Activated T-helper 17 cell treated with anti-CD3 and anti-CD28 coated beads, Interleukin-2, amount 50 U/mL, for 72 hours (primary cell): ENCODE data around the gene USP40. TPM values are rescaled to one million over a fixed set of nuclear protein-coding genes. Genes with fewer than 3 reads are reported as not detected.
A peak's percentile ranks its signal among the peaks of the same experiment; 100 is the strongest.

ENCODE experiments used
- ATAC-seq: fragments of 150-1000 bp; cut with Tn5 transposase; replicated peaks from 2 replicates; pipeline ENCODE4 v1.10.0; 2021; ENCODE audit warnings: mild to moderate bottlenecking, moderate library complexity
- H3K27ac Mint-ChIP-seq: one replicate; pipeline ENCODE4 v1.8.0; 2022; ENCODE audit warnings: mixed read lengths
- H3K27me3 Mint-ChIP-seq: one replicate; pipeline ENCODE4 v1.8.0; 2022; ENCODE audit warnings: mixed read lengths
- H3K36me3 Mint-ChIP-seq: one replicate; pipeline ENCODE4 v1.8.0; 2022; ENCODE audit warnings: low read depth, mild to moderate bottlenecking, mixed read lengths
- H3K4me1 Mint-ChIP-seq: one replicate; pipeline ENCODE4 v1.8.0; 2022; ENCODE audit warnings: mixed read lengths
- H3K4me3 Mint-ChIP-seq: one replicate; pipeline ENCODE4 v1.8.0; 2022; ENCODE audit warnings: mild to moderate bottlenecking, mixed read lengths
- H3K9me3 Mint-ChIP-seq: one replicate; pipeline ENCODE4 v1.8.0; 2022; ENCODE audit warnings: mixed read lengths
- total RNA-seq, 2 donors: library from RNA; stranded (reverse); gene quantifications; one replicate each; pipeline ENCODE4 v1.2.3, GENCODE V29; 2022

Gene USP40
- total RNA-seq, 2 donors from 2014 or later: 11.3 to 13.5 TPM

GRCh38 chr2:233531955-233532354 is 34.6 kb downstream of the USP40 start:
- no peaks in the 10 kb centered on the region for H3K4me1 Mint-ChIP-seq
- H3K27me3 Mint-ChIP-seq: no peaks in the 10 kb centered on the region
- H3K27ac Mint-ChIP-seq: no peak overlapping the region
- ATAC-seq: no peak
- H3K9me3 Mint-ChIP-seq: no peaks in the 10 kb centered on the region
- H3K36me3 Mint-ChIP-seq: peaks cover 22% of the 10 kb centered on the region
- no peak overlapping the region for H3K4me3 Mint-ChIP-seq

GRCh38 chr2:233530381-233530780 is 36.2 kb downstream of the USP40 start:
- no peak overlapping the region for H3K27ac Mint-ChIP-seq
- H3K36me3 Mint-ChIP-seq: peaks cover 21% of the 10 kb centered on the region
- H3K4me3 Mint-ChIP-seq: no peak overlapping the region
- no peaks in the 10 kb centered on the region for H3K27me3 Mint-ChIP-seq
- no peaks in the 10 kb centered on the region for H3K4me1 Mint-ChIP-seq
- H3K9me3 Mint-ChIP-seq: no peaks in the 10 kb centered on the region
- ATAC-seq: no peak

- Mint-ChIP-seq H3K4me1 (no peaks in the 10 kb centered on the region), H3K27ac (no peak overlapping the region), H3K36me3 (peaks cover 20% of the 10 kb centered on the region), H3K9me3 (no peaks in the 10 kb centered on the region), H3K27me3 (no peaks in the 10 kb centered on the region), H3K4me3 (no peak overlapping the region)
- ATAC-seq: no peak
These were observed 38.4 kb downstream of the USP40 start for GRCh38 chr2:233528182-233528581.

GRCh38 chr2:233525791-233526190 is 40.8 kb downstream of the USP40 start:
- Mint-ChIP-seq H3K36me3 (peaks cover 34% of the 10 kb centered on the region), H3K27ac (no peak overlapping the region), H3K4me1 (no peaks in the 10 kb centered on the region), H3K4me3 (no peak overlapping the region), H3K9me3 (no peaks in the 10 kb centered on the region), H3K27me3 (no peaks in the 10 kb centered on the region)
- ATAC-seq: no peak

GRCh38 chr2:233519787-233520611 is 46.6 kb downstream of the USP40 start:
- Mint-ChIP-seq H3K9me3 (no peaks in the 10 kb centered on the region), H3K4me1 (no peaks in the 10 kb centered on the region), H3K27ac (no peak overlapping the region), H3K4me3 (no peak overlapping the region), H3K36me3 (peaks cover 39% of the 10 kb centered on the region), H3K27me3 (no peaks in the 10 kb centered on the region)
- ATAC-seq: peak; percentile 32

GRCh38 chr2:233513953-233514655 is 52.5 kb downstream of the USP40 start:
- ATAC-seq: no peak
- Mint-ChIP-seq H3K4me1 (no peaks in the 10 kb centered on the region), H3K4me3 (no peak overlapping the region), H3K27ac (no peak overlapping the region), H3K9me3 (no peaks in the 10 kb centered on the region), H3K27me3 (no peaks in the 10 kb centered on the region), H3K36me3 (peaks cover 9% of the 10 kb centered on the region)

GRCh38 chr2:233503947-233504637 is 62.5 kb downstream of the USP40 start:
- no peaks in the 10 kb centered on the region for H3K27me3 Mint-ChIP-seq
- no peak for ATAC-seq
- no peak overlapping the region for H3K4me3 Mint-ChIP-seq
- H3K36me3 Mint-ChIP-seq: peaks cover 63% of the 10 kb centered on the region
- peaks cover 7% of the 10 kb centered on the region for H3K4me1 Mint-ChIP-seq
- peaks cover 27% of the 10 kb centered on the region for H3K9me3 Mint-ChIP-seq
- H3K27ac Mint-ChIP-seq: no peak overlapping the region

- H3K27ac Mint-ChIP-seq: no peak overlapping the region
- H3K4me3 Mint-ChIP-seq: no peak overlapping the region
- peaks cover 27% of the 10 kb centered on the region for H3K9me3 Mint-ChIP-seq
- peaks cover 7% of the 10 kb centered on the region for H3K4me1 Mint-ChIP-seq
- ATAC-seq: no peak
- H3K36me3 Mint-ChIP-seq: peaks cover 70% of the 10 kb centered on the region
- no peaks in the 10 kb centered on the region for H3K27me3 Mint-ChIP-seq
These were observed 63.1 kb downstream of the USP40 start for GRCh38 chr2:233503481-233503880.

- Mint-ChIP-seq H3K27me3 (no peaks in the 10 kb centered on the region), H3K9me3 (peaks cover 27% of the 10 kb centered on the region), H3K36me3 (peaks cover 75% of the 10 kb centered on the region), H3K4me3 (peak overlapping the region; percentile 9), H3K27ac (peak overlapping the region; percentile 33), H3K4me1 (peaks cover 7% of the 10 kb centered on the region)
- peak; percentile 96 for ATAC-seq
These were observed 65.1 kb downstream of the USP40 start for GRCh38 chr2:233501198-233502076.

- Mint-ChIP-seq H3K27ac (no peak overlapping the region), H3K36me3 (peaks cover 60% of the 10 kb centered on the region), H3K9me3 (peaks cover 27% of the 10 kb centered on the region), H3K27me3 (no peaks in the 10 kb centered on the region), H3K4me1 (peaks cover 7% of the 10 kb centered on the region), H3K4me3 (no peak overlapping the region)
- ATAC-seq: no peak
These were observed 66.7 kb downstream of the USP40 start for GRCh38 chr2:233499928-233500327.

GRCh38 chr2:233498126-233498525 is 68.5 kb downstream of the USP40 start:
- no peak overlapping the region for H3K4me3 Mint-ChIP-seq
- H3K4me1 Mint-ChIP-seq: peaks cover 7% of the 10 kb centered on the region
- peaks cover 14% of the 10 kb centered on the region for H3K9me3 Mint-ChIP-seq
- H3K36me3 Mint-ChIP-seq: peaks cover 51% of the 10 kb centered on the region
- ATAC-seq: no peak
- H3K27me3 Mint-ChIP-seq: no peaks in the 10 kb centered on the region
- H3K27ac Mint-ChIP-seq: no peak overlapping the region

GRCh38 chr2:233497692-233498091 is 68.9 kb downstream of the USP40 start:
- Mint-ChIP-seq H3K4me1 (peaks cover 7% of the 10 kb centered on the region), H3K36me3 (peaks cover 46% of the 10 kb centered on the region), H3K9me3 (peaks cover 10% of the 10 kb centered on the region), H3K4me3 (no peak overlapping the region), H3K27ac (no peak overlapping the region), H3K27me3 (no peaks in the 10 kb centered on the region)
- ATAC-seq: no peak

- Mint-ChIP-seq H3K9me3 (no peaks in the 10 kb centered on the region), H3K27ac (no peak overlapping the region), H3K4me1 (no peaks in the 10 kb centered on the region), H3K36me3 (peaks cover 42% of the 10 kb centered on the region), H3K4me3 (no peak overlapping the region), H3K27me3 (no peaks in the 10 kb centered on the region)
- ATAC-seq: no peak
These were observed 70.8 kb downstream of the USP40 start for GRCh38 chr2:233495503-233496496.
